NB4 (cell line): Measurements from ENCODE around the gene CDC42EP4.

ENCODE experiments used
- CTCF ChIP-seq: IDR thresholded peaks from one replicate; pipeline ENCODE4 v1.5.1; 2012; ENCODE audit warnings: low read depth, low read length
- MYC ChIP-seq: IDR thresholded peaks from 2 replicates; pipeline ENCODE4 v1.6.1; 2011; ENCODE audit warnings: low read depth, low read length

- TF ChIP-seq CTCF (no peak), MYC (no peak)
Measured at GRCh38 chr17:73305845-73306836, 5.7 kb downstream of the CDC42EP4 start.
